ENCODE results near the gene DAP.

Gene DAP

DNA sequence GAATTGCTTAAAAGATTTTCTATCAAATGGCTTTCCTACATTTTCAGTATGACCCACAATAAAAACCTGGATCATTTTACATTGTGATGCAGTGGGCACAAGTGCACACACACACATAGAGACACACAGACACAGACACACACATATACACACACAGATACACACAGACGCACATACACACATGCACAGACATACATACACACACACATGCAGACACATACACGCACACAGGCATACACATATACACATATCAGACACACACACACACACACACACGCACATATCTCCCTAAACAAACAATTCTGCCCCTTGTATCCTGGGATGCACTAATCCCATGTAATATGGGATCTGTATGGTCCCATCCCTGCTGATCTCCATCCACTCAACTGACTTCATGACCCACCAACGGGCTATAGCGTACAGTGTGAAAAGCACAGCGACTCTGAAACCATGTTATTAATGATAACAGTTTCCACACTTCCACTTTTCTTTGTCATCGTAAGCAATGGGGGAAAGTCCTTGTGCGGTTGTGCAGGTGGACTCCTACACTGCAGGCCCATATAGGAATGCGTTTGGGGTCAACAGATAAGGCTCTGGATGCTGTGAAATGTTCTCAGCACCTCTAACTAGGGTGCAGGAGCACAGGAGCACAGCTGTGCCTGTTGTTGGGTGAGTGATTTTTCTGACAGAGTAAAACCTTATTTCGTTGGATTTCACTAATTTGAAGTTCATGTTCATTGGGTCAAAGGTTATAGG lies 52.7 kb downstream of the DAP start:
- no peak for DNase-seq

DNA sequence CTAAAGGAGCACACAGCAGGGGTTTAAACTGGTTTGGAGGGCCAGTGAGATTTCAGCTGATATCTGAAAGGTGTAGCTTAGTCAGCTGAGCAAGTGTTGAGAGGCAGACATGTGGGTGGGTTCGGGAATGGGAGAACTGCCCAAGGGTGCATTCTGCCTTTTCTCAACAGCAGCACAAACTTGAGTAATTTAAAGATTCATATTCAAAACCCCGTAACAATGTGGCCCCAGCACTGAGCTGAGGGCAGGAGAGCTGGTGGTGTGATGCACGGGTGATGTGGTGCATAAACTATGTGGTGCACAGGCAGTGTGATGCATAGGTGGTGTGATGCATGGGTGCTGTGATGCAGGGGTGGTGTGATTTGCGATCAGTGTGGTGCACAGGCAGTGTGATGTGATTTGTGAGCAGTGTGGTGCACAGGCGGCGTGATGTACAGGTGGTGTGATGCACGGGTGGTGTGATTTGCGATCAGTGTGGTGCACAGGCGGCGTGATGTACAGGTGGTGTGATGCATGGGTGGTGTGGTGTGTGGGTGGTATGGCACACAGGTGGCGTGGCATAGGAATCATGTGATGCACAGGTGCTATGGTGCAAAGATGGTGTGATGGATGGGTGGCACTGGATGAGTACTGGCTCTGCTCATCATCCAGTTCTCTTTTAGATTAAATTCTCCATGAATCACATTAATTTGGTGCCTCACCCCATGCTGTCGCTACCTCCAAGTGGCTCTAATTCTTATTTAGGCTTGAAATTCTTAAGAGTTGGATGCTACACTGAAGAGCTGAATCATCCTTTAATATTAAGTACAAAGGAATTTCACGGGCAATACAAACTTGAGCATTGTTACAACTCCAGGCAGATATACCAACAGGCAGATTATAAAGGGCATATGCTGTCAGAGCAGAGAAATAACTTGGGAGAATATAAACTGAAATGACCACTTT lies 53.6 kb downstream of the DAP start:
- no peak for DNase-seq

DNA sequence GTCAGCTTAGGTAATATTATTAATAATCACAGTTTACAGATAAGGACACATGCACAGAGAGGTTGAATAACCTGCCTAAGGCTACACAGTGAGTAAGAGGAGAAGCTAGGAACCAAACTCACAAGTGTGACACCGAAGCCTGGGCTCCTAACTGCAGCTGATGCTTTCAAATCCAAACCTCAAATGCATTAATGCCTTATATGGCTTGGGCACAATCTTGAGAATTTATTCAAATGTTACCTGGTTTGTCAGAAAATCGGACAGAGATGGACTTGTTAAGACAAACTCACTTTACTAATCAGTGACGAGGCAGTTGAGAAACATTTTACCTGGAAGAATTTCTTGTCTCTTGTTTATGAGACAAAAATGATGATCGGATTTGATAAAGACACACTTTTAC lies 54.7 kb downstream of the DAP start:
- DNase-seq = no peak

GRCh38 chr5:10705747-10706146 lies 55.3 kb downstream of the DAP start:
- no peak for DNase-seq

DNA sequence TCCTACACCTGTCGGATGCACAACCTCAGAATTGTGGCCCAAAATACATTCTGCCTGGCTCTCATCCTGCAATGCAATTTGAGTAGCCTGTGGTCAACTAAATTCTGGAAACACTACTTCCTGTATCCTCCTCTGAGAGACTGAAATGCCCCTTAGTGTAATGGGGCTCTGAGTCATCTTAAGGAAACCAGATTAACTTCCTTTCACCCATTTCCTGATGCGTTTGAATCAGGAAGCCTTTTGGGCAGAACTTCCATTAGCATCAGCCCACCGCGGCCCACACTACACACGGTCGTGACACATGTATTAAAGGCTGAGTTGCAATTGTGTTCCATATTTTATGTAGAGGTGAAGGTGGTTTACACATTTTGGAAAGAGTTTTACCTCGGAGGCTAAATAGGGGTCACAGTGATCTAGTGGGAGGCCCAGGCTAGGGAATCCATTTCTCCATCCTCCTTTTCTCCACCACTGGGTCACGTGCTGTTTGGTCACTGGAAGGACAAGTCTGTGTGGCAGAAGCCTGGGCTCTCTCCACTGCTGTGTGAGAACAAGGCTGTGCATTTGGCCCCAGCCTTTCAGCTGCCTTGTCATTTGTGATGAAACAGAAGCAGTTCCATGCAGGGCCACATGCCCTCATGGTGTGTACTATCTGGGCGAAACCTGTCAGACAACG lies 55.9 kb downstream of the DAP start:
- no peak for DNase-seq

DNA sequence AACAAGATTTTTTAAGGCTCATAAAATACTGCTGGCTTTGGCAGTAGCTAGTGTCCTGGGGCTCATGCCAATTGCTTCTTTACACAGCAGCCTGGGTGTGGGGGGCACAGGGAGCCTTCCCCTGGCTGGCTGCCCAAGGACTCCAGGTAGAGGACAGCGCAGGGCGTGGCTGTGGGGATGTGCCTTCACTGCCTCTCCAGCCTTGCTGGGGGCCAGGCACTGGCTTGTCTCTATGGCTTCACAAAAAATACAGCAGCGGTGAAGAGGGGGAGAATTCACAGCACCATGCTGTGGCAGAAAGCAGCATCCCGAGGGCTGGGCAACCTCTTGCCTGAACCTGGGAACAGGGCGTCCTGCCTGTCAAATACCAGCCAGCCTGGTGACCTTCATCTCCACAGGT lies 57.4 kb downstream of the DAP start:
- DNase-seq = no peak

- no peak for DNase-seq
Measured at GRCh38 chr5:10702911-10703491, 58.0 kb downstream of the DAP start.

GRCh38 chr5:10702040-10702629 lies 58.9 kb downstream of the DAP start:
- DNase-seq = no peak

GRCh38 chr5:10701567-10702039 lies 59.4 kb downstream of the DAP start:
- DNase-seq = no peak

GRCh38 chr5:10700516-10700915 lies 60.5 kb downstream of the DAP start:
- no peak for DNase-seq

GRCh38 chr5:10699987-10700386 lies 61.0 kb downstream of the DAP start:
- DNase-seq = no peak

DNA sequence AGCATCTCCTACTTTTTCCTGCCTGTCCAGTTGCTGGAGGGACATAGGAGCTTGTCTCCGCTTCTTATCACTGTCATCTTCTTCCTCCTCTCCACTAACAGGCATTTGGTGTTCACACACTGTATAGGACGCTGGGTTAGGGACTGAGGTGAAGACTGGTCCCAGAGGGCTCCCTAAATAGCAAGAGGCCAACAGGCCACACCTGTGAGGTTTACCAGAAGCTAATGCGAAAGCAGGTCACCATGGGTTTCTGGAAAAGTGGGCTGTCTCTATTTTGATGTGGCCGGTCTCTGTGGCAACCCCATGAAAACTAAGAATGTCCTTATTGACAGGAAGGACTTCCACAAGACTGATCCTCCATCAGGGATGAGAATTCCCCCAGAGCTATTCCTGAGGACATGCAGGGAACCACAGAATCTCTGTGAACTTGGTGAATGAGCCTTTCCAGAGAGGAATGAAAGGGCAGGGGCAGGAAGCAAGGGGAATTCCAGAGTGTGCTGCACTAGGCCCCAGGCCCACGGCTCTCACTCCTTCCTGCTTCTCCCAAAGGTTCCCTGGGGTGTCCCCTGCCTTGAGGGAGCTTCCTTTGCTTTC lies 61.7 kb downstream of the DAP start:
- no peak for DNase-seq

GRCh38 chr5:10695759-10696543 lies 65.1 kb downstream of the DAP start:
- DNase-seq = no peak

GRCh38 chr5:10695055-10695649 lies 65.9 kb downstream of the DAP start:
- DNase-seq = no peak

GRCh38 chr5:10691826-10692785 lies 68.9 kb downstream of the DAP start:
- no peak for DNase-seq

DNA sequence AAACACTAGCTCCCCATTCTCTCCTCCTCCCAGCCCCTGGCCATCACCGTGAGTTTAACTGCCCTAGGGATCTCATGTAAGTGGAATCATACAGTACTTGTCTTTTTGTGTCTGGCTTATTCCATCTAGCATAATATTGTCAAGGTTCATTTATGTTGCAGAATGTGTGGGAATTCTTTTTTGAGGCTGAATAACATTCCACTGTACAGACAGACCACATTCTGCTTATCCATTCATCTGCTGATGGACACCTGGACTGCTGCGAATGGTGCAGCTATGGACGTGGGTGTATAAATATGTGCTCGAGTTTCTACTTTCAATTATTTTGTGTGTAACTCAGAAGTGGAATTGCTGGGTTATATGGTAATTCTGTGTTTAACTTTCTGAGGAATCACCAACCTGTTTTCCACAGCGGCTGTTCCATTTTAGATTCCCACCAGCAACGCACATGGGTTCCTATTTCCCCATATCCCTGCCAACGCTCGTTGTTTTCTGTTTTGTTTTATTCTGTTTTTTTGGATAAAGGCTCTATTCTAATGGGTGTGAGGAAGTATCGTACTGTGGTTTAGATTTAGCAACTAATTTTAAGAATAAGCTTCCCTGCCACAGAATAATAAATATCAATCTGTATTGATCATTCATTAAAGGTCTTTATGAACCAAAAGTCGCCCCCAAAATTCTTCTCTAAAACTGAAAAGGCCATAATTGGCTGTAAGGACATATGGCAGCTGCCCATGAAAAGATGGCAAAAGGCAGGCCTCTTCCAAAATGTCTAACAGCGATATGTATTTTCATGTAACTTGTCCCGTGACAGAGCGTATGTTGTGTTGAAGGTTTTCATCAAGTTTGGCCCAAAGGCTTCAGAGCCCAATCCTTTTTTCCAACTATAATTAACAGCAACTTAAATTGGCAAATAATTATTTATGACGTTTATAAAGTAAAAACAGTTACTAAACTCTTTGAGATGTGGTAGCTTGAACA lies 70.3 kb downstream of the DAP start:
- no peak for DNase-seq

GRCh38 chr5:10689391-10690081 lies 71.5 kb downstream of the DAP start:
- DNase-seq = no peak

GRCh38 chr5:10688651-10689171 lies 72.3 kb downstream of the DAP start:
- no peak for DNase-seq

Measured in stimulated activated CD4-positive, alpha-beta T cell treated with anti-CD3 and anti-CD28 coated beads, Interleukin-4, amount 100 ng/mL, for 1 hour (primary cell).